ENCODE measurements around the gene C1QTNF5.

GRCh38 chr11:119352857-119353260, 12.2 kb upstream of the C1QTNF5 start:
- TF ChIP-seq CTCF (IDR thresholded peaks at IDR 0.05), result no peak
- no peak for TF ChIP-seq POLR2A (IDR thresholded peaks at IDR 0.05)
